IPS-20b (cell line): ENCODE data around the gene MBLAC1.

ENCODE experiments used
- H3K27ac ChIP-seq: one replicate; pipeline ENCODE4 v1.5.1; 2013; ENCODE audit warnings: low read length
- H3K27me3 ChIP-seq: 2 replicates; pipeline ENCODE4 v1.6.1; 2013; ENCODE audit warnings: mild to moderate bottlenecking, low read length, inconsistent platforms; ENCODE audit not compliant: insufficient read depth
- H3K36me3 ChIP-seq: 2 replicates; pipeline ENCODE4 v1.6.1; 2013; ENCODE audit warnings: low read depth, mild to moderate bottlenecking, inconsistent platforms, low read length, moderate library complexity; ENCODE audit not compliant: insufficient read depth
- H3K4me1 ChIP-seq: 2 replicates; pipeline ENCODE4 v1.6.1; 2013; ENCODE audit warnings: mild to moderate bottlenecking, control low read depth, inconsistent platforms, low read length, moderate library complexity; ENCODE audit not compliant: insufficient read depth
- H3K4me3 ChIP-seq: 2 replicates; pipeline ENCODE4 v1.5.1; 2013; ENCODE audit warnings: mild to moderate bottlenecking, low read length, inconsistent platforms
- H3K9ac ChIP-seq: 2 replicates; pipeline ENCODE4 v1.6.1; 2013; ENCODE audit warnings: low read depth, mild to moderate bottlenecking, inconsistent platforms, low read length, moderate library complexity
- H3K9me3 ChIP-seq: 2 replicates; pipeline ENCODE4 v1.6.1; 2013; ENCODE audit warnings: mild to moderate bottlenecking, low read depth, low read length, inconsistent platforms; ENCODE audit not compliant: insufficient read depth

Gene MBLAC1

GRCh38 chr7:100089458-100090196 is 37.1 kb upstream of the MBLAC1 start:
- Histone ChIP-seq H3K36me3 (peaks cover 45% of the 10 kb centered on the region), H3K9me3 (no peaks in the 10 kb centered on the region), H3K4me3 (peak overlapping the region; percentile 92), H3K9ac (peak overlapping the region; percentile 92), H3K27ac (no peak overlapping the region), H3K4me1 (no peaks in the 10 kb centered on the region; the same call in 1 of the 2 replicates), H3K27me3 (no peaks in the 10 kb centered on the region)

- H3K36me3 ChIP-seq: peaks cover 56% of the 10 kb centered on the region
- H3K27ac ChIP-seq: no peak overlapping the region
- H3K9ac ChIP-seq: no peak overlapping the region
- H3K9me3 ChIP-seq: no peaks in the 10 kb centered on the region
- H3K4me3 ChIP-seq: no peak overlapping the region
- no peaks in the 10 kb centered on the region for H3K27me3 ChIP-seq
- no peaks in the 10 kb centered on the region; the same call in 1 of the 2 replicates for H3K4me1 ChIP-seq
Observed at GRCh38 chr7:100090527-100091410, 36.0 kb upstream of the MBLAC1 start.

GRCh38 chr7:100091411-100092181 is 35.2 kb upstream of the MBLAC1 start:
- H3K36me3 ChIP-seq: peaks cover 64% of the 10 kb centered on the region

GRCh38 chr7:100093054-100093453 is 33.7 kb upstream of the MBLAC1 start:
- H3K4me1 ChIP-seq: no peaks in the 10 kb centered on the region; the same call in 1 of the 2 replicates
- H3K27me3 ChIP-seq: no peaks in the 10 kb centered on the region
- H3K36me3 ChIP-seq: peaks cover 79% of the 10 kb centered on the region
- H3K9me3 ChIP-seq: no peaks in the 10 kb centered on the region
- no peak overlapping the region for H3K4me3 ChIP-seq
- no peak overlapping the region for H3K9ac ChIP-seq
- H3K27ac ChIP-seq: no peak overlapping the region

More at GRCh38 chr7:100091411-100092181, 35.2 kb upstream of the MBLAC1 start:
- H3K4me1 ChIP-seq: no peaks in the 10 kb centered on the region; the same call in 1 of the 2 replicates
- H3K27me3 ChIP-seq: no peaks in the 10 kb centered on the region
- no peak overlapping the region for H3K27ac ChIP-seq
- no peak overlapping the region for H3K4me3 ChIP-seq
- H3K9me3 ChIP-seq: no peaks in the 10 kb centered on the region
- no peak overlapping the region for H3K9ac ChIP-seq

- Histone ChIP-seq H3K9ac (no peak overlapping the region), H3K9me3 (no peaks in the 10 kb centered on the region), H3K27me3 (no peaks in the 10 kb centered on the region), H3K4me1 (no peaks in the 10 kb centered on the region; the same call in 1 of the 2 replicates), H3K36me3 (peaks cover 83% of the 10 kb centered on the region), H3K27ac (no peak overlapping the region), H3K4me3 (no peak overlapping the region)
Observed at GRCh38 chr7:100093498-100093897, 33.3 kb upstream of the MBLAC1 start.

GRCh38 chr7:100093925-100094486 is 32.8 kb upstream of the MBLAC1 start:
- Histone ChIP-seq H3K27me3 (no peaks in the 10 kb centered on the region), H3K4me1 (no peaks in the 10 kb centered on the region; the same call in 1 of the 2 replicates), H3K4me3 (no peak overlapping the region), H3K9me3 (no peaks in the 10 kb centered on the region), H3K27ac (no peak overlapping the region), H3K9ac (no peak overlapping the region), H3K36me3 (peaks cover 88% of the 10 kb centered on the region)

GRCh38 chr7:100095289-100095688 is 31.5 kb upstream of the MBLAC1 start:
- H3K4me3 ChIP-seq: no peak overlapping the region
- no peaks in the 10 kb centered on the region for H3K4me1 ChIP-seq
- no peaks in the 10 kb centered on the region for H3K9me3 ChIP-seq
- H3K36me3 ChIP-seq: peaks cover 100% of the 10 kb centered on the region
- no peaks in the 10 kb centered on the region for H3K27me3 ChIP-seq
- no peak overlapping the region for H3K9ac ChIP-seq
- H3K27ac ChIP-seq: no peak overlapping the region

- Histone ChIP-seq H3K27ac (no peak overlapping the region), H3K36me3 (peaks cover 96% of the 10 kb centered on the region), H3K9me3 (no peaks in the 10 kb centered on the region), H3K4me1 (no peaks in the 10 kb centered on the region), H3K9ac (no peak overlapping the region), H3K27me3 (no peaks in the 10 kb centered on the region), H3K4me3 (no peak overlapping the region)
Observed at GRCh38 chr7:100095704-100096103, 31.1 kb upstream of the MBLAC1 start.

- H3K9me3 ChIP-seq: no peaks in the 10 kb centered on the region
- H3K9ac ChIP-seq: peak overlapping the region; percentile 100; the same call in 1 of the 2 replicates
- no peaks in the 10 kb centered on the region for H3K27me3 ChIP-seq
- 0 out of 2 replicates have a peak, but pooled peaks cover 2% of the 10 kb centered on the region for H3K4me1 ChIP-seq
- no peak overlapping the region for H3K27ac ChIP-seq
- peaks cover 72% of the 10 kb centered on the region for H3K36me3 ChIP-seq
- peak overlapping the region; percentile 96; the same call in 1 of the 2 replicates for H3K4me3 ChIP-seq
Observed at GRCh38 chr7:100098913-100099312, 27.9 kb upstream of the MBLAC1 start.

- peak overlapping the region; percentile 96 for H3K4me3 ChIP-seq
- 0 out of 2 replicates have a peak, but pooled peaks cover 2% of the 10 kb centered on the region for H3K4me1 ChIP-seq
- H3K27me3 ChIP-seq: no peaks in the 10 kb centered on the region
- H3K27ac ChIP-seq: peak overlapping the region; percentile 100
- peak overlapping the region; percentile 100 for H3K9ac ChIP-seq
- no peaks in the 10 kb centered on the region for H3K9me3 ChIP-seq
- H3K36me3 ChIP-seq: peaks cover 71% of the 10 kb centered on the region
Observed at GRCh38 chr7:100099452-100099851, 27.3 kb upstream of the MBLAC1 start.
